Liver (tissue), 9 donors: ENCODE data around the gene SNX5. TPM values are rescaled to one million over a fixed set of nuclear protein-coding genes. Genes with fewer than 3 reads are reported as not detected.

ENCODE experiments used
- DNase-seq: peaks from one replicate; pipeline ENCODE4 v3.0.0-alpha.2; 2017; ENCODE audit warnings: low spot score
- H3K27ac ChIP-seq, 2 donors: one replicate each; pipeline ENCODE4 v1.7.0; 2013; ENCODE audit warnings: inconsistent platforms in 2 of 2, low read length in 2 of 2, control low read depth in 1 of 2, low read depth in 1 of 2, mild to moderate bottlenecking in 1 of 2
- H3K27me3 ChIP-seq, 4 donors: one replicate each; pipeline versions ENCODE4 v1.6.1 to v1.7.0; 2013; ENCODE audit warnings: low read length in 3 of 4, inconsistent platforms in 1 of 4, mild to moderate bottlenecking in 1 of 4, moderate library complexity in 1 of 4; ENCODE audit not compliant: control insufficient read depth in 4 of 4, insufficient read depth in 4 of 4
- H3K36me3 ChIP-seq, 4 donors: one replicate each; pipeline versions ENCODE4 v1.6.1 to v1.7.0; 2013; ENCODE audit warnings: low read length in 3 of 4, mild to moderate bottlenecking in 3 of 4, low read depth in 1 of 4, moderate library complexity in 1 of 4; ENCODE audit not compliant: control insufficient read depth in 4 of 4, insufficient read depth in 3 of 4
- H3K4me1 ChIP-seq, 4 donors: one replicate each; pipeline versions ENCODE4 v1.6.1 to v1.7.0; 2013; ENCODE audit warnings: low read length in 3 of 4, mild to moderate bottlenecking in 3 of 4, moderate library complexity in 1 of 4; ENCODE audit not compliant: control insufficient read depth in 4 of 4, insufficient read depth in 4 of 4
- H3K4me3 ChIP-seq, 3 donors: one replicate each; pipeline versions ENCODE4 v1.6.1 to v1.7.0; 2013; ENCODE audit warnings: low read length in 3 of 3, control low read depth in 1 of 3, low read depth in 1 of 3, mild to moderate bottlenecking in 1 of 3
- H3K9ac ChIP-seq, 2 donors: one replicate each; pipeline ENCODE4 v1.7.0; 2013; ENCODE audit warnings: low read length in 2 of 2, mild to moderate bottlenecking in 2 of 2, moderate library complexity in 2 of 2, control low read depth in 1 of 2, low read depth in 1 of 2
- H3K9me3 ChIP-seq, 4 donors: one replicate each; pipeline versions ENCODE4 v1.6.1 to v1.7.0; 2013; ENCODE audit warnings: low read length in 3 of 4; ENCODE audit not compliant: control insufficient read depth in 4 of 4
- ATF3 ChIP-seq: IDR thresholded peaks from 2 replicates; pipeline ENCODE4 v1.6.1; 2016; ENCODE audit warnings: antibody characterized with exemption
- EGR1 ChIP-seq, 2 donors: IDR thresholded peaks; 2 replicates each; pipeline ENCODE4 v1.6.1; 2016 to 2018; ENCODE audit warnings: antibody characterized with exemption in 2 of 2, low read depth in 2 of 2
- FOXA1 ChIP-seq: IDR thresholded peaks from 2 replicates; pipeline ENCODE4 v1.6.1; 2016; ENCODE audit warnings: antibody characterized with exemption
- FOXA2 ChIP-seq: IDR thresholded peaks from 2 replicates; pipeline ENCODE4 v1.6.1; 2016; ENCODE audit warnings: antibody characterized with exemption
- GABPA ChIP-seq, 2 donors: IDR thresholded peaks in 1 of 2; conservative IDR thresholded peaks in 1 of 2; 2 replicates each; pipeline ENCODE4 v1.6.1; 2016; ENCODE audit warnings: antibody characterized with exemption in 2 of 2, mild to moderate bottlenecking in 1 of 2, moderate library complexity in 1 of 2
- HNF4A ChIP-seq, 2 donors: conservative IDR thresholded peaks; 2 replicates each; pipeline ENCODE4 v1.6.1; 2016; ENCODE audit warnings: antibody characterized with exemption in 2 of 2, mild to moderate bottlenecking in 2 of 2
- HNF4G ChIP-seq: IDR thresholded peaks from 2 replicates; pipeline ENCODE4 v1.6.1; 2016; ENCODE audit warnings: antibody characterized with exemption
- JUND ChIP-seq, 2 donors: IDR thresholded peaks; 2 replicates each; pipeline ENCODE4 v1.6.1; 2016; ENCODE audit warnings: antibody characterized with exemption in 2 of 2
- NR2F2 ChIP-seq: IDR thresholded peaks from 2 replicates; pipeline ENCODE4 v1.6.1; 2016; ENCODE audit warnings: antibody characterized with exemption
- RAD21 ChIP-seq, 2 donors: IDR thresholded peaks; 2 replicates each; pipeline ENCODE4 v1.6.1; 2016; ENCODE audit warnings: antibody characterized with exemption in 2 of 2, mild to moderate bottlenecking in 2 of 2
- REST ChIP-seq: IDR thresholded peaks from 2 replicates; pipeline ENCODE4 v1.6.1; 2016; ENCODE audit warnings: antibody characterized with exemption, mild to moderate bottlenecking
- RXRA ChIP-seq, 2 donors: IDR thresholded peaks; 2 replicates each; pipeline ENCODE4 v1.6.1; 2017 to 2018; ENCODE audit warnings: antibody characterized with exemption in 2 of 2, mild to moderate bottlenecking in 1 of 2
- SP1 ChIP-seq: IDR thresholded peaks from 2 replicates; pipeline ENCODE4 v1.6.1; 2018; ENCODE audit warnings: antibody characterized with exemption, mild to moderate bottlenecking
- TAF1 ChIP-seq: conservative IDR thresholded peaks from 2 replicates; pipeline ENCODE4 v1.6.1; 2016; ENCODE audit warnings: antibody characterized with exemption, mild to moderate bottlenecking
- YY1 ChIP-seq: IDR thresholded peaks from 2 replicates; pipeline ENCODE4 v1.6.1; 2016; ENCODE audit warnings: antibody characterized with exemption, mild to moderate bottlenecking
- ZBTB33 ChIP-seq: IDR thresholded peaks from 2 replicates; pipeline ENCODE4 v1.6.1; 2016; ENCODE audit warnings: antibody characterized with exemption
- WGBS: extraction: QIAGEN DNeasy Blood & Tissue Kit; methylation state at CpG from one replicate; pipeline ENCODE4 v1.1.7; 2013; 5-methylcytosine and 5-hydroxymethylcytosine counted together
- polyA plus RNA-seq, 2 donors: library from polyadenylated mRNA; stranded (reverse) in 1 of 2; unstranded in 1 of 2; fragments of 200-250 nt in 1 of 2; fragments of >200 nt in 1 of 2; fragmentation: Nextera tagmentation in 1 of 2; extraction: Ambion mirVana in 1 of 2; gene quantifications; one replicate each; pipeline versions ENCODE4 v1.2.1 to v1.2.3, GENCODE V29; 2013 to 2015
- total RNA-seq, 2 donors: library from RNA; depleted of rRNA; stranded (reverse); fragments of >200 nt; gene quantifications; one replicate each; pipeline ENCODE4 v1.2.3, GENCODE V29; 2014
- TF ChIP-seq, protein P1 (sequence below): IDR thresholded peaks from 2 replicates; pipeline ENCODE4 v1.6.1; 2016; ENCODE audit warnings: antibody characterized with exemption
- TF ChIP-seq, protein P2 (sequence below): fragments of 150-350 bp; IDR thresholded peaks from 2 replicates; pipeline ENCODE4 v1.5.1; 2017; ENCODE audit warnings: improper control_type of control experiment, low read depth, low read length; ENCODE audit not compliant: missing input control
- donor health status: healthy.
- donor health status: healthy.
- donor health status: healthy.
- donor health status: healthy.
- donor health status: healthy.

Gene SNX5
- total and polyA plus RNA-seq, 4 donors = 32.8 to 77.8 (median 46.2) TPM

- Histone ChIP-seq H3K9ac (no peak overlapping the region), H3K27ac (peak overlapping the region; percentile 1 to 74), H3K9me3 (no peaks in the 10 kb centered on the region), H3K27me3 (no peaks in the 10 kb centered on the region), H3K4me3 (no peak overlapping the region), H3K4me1 (peaks cover 2 to 36% (median 13%) of the 10 kb centered on the region in 4 donors), H3K36me3 (no peaks in the 10 kb centered on the region)
- DNase-seq = no peak
- WGBS = 60% methylated on average over 9 of the region's 9 CpGs
- no peak for TF ChIP-seq JUND (IDR thresholded peaks at IDR 0.05)
- no peak for TF ChIP-seq YY1
- TF ChIP-seq RAD21 (IDR thresholded peaks at IDR 0.05) = peak in 1 of 2 donors; percentile 29
- no peak for TF ChIP-seq FOXA1
- TF ChIP-seq REST = peak; percentile 8
- TF ChIP-seq NR2F2 = peak; percentile 74
- TF ChIP-seq HNF4G = no peak
- no peak for TF ChIP-seq ATF3
- TF ChIP-seq FOXA2 = no peak
- TF ChIP-seq HNF4A (conservative IDR thresholded peaks at IDR 0.05) = no peak
- TF ChIP-seq, protein P1, sequence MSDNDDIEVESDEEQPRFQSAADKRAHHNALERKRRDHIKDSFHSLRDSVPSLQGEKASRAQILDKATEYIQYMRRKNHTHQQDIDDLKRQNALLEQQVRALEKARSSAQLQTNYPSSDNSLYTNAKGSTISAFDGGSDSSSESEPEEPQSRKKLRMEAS = no peak
- TF ChIP-seq GABPA (IDR thresholded peaks at IDR 0.05 in 1 of 2, conservative IDR thresholded peaks at IDR 0.05 in 1 of 2) = no peak
- TF ChIP-seq RXRA (IDR thresholded peaks at IDR 0.05) = no peak
- no peak for TF ChIP-seq EGR1 (IDR thresholded peaks at IDR 0.05; ENCODE audit: low read depth in 2 of 2)
- TF ChIP-seq SP1 = peak; percentile 19
- TF ChIP-seq, protein P2, sequence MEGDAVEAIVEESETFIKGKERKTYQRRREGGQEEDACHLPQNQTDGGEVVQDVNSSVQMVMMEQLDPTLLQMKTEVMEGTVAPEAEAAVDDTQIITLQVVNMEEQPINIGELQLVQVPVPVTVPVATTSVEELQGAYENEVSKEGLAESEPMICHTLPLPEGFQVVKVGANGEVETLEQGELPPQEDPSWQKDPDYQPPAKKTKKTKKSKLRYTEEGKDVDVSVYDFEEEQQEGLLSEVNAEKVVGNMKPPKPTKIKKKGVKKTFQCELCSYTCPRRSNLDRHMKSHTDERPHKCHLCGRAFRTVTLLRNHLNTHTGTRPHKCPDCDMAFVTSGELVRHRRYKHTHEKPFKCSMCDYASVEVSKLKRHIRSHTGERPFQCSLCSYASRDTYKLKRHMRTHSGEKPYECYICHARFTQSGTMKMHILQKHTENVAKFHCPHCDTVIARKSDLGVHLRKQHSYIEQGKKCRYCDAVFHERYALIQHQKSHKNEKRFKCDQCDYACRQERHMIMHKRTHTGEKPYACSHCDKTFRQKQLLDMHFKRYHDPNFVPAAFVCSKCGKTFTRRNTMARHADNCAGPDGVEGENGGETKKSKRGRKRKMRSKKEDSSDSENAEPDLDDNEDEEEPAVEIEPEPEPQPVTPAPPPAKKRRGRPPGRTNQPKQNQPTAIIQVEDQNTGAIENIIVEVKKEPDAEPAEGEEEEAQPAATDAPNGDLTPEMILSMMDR = no peak
- TF ChIP-seq ZBTB33 = no peak
- no peak for TF ChIP-seq TAF1
Observed at GRCh38 chr20:17896193-17896723, 72.3 kb downstream of the SNX5 start.
